Neural progenitor cell (in vitro differentiated cells): ENCODE data around the gene NUDT5.

Source experiments
- EZH2 ChIP-seq: fragments of 200-600 bp; sonication (generic); IDR thresholded peaks from 2 replicates; pipeline ENCODE4 v1.6.1; 2017; ENCODE audit warnings: antibody characterized with exemption, mild to moderate bottlenecking, moderate library complexity
- TF ChIP-seq, protein P1 (sequence below): fragments of 200-600 bp; sonication (generic); IDR thresholded peaks from 2 replicates; pipeline ENCODE4 v1.5.1; 2017; ENCODE audit warnings: antibody characterized with exemption, mild to moderate bottlenecking

DNA sequence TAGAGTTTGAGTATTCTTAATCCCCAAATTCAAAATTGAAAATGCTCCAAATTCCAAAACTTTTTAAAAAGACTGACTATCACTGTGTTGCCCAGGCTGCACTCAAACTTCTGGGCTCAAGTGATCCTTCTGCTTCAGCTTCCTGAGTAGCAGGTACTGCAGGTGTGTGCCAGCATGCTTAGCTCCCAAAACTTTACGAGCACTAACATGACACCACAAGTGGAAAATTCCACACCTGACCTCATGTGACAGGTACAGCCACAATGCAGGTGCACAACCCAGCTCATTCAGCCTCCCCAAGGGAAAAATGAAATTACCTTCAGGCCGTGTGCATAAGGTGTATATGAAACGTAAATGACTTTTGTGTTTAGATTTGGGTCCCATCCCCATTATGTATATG is 16.8 kb upstream of the NUDT5 start:
- TF ChIP-seq, protein P1, sequence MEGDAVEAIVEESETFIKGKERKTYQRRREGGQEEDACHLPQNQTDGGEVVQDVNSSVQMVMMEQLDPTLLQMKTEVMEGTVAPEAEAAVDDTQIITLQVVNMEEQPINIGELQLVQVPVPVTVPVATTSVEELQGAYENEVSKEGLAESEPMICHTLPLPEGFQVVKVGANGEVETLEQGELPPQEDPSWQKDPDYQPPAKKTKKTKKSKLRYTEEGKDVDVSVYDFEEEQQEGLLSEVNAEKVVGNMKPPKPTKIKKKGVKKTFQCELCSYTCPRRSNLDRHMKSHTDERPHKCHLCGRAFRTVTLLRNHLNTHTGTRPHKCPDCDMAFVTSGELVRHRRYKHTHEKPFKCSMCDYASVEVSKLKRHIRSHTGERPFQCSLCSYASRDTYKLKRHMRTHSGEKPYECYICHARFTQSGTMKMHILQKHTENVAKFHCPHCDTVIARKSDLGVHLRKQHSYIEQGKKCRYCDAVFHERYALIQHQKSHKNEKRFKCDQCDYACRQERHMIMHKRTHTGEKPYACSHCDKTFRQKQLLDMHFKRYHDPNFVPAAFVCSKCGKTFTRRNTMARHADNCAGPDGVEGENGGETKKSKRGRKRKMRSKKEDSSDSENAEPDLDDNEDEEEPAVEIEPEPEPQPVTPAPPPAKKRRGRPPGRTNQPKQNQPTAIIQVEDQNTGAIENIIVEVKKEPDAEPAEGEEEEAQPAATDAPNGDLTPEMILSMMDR = no peak
- no peak for TF ChIP-seq EZH2
